HG03521 (cell line): ENCODE results near the gene PDXK.
"Not testable (repeated sequence)": the region's sequence is repeated elsewhere in the genome, so short reads cannot be mapped to it uniquely, and the experiment has no call there.

Experiments
- ATAC-seq: cut with Tn5 transposase; IDR thresholded peaks from one replicate; pipeline ENCODE4 v1.9.1; 2021; ENCODE audit warnings: mild to moderate bottlenecking, moderate library complexity; ENCODE audit not compliant: unreplicated experiment

The PDXK gene

GRCh38 chr21:43718872-43719747 lies at the start of gene PDXK:
Gene PDXK (plus strand): TSS chr21:43719129. CDS start chr21:43719295, 166 bp downstream.
- peak; percentile 68 for ATAC-seq

GRCh38 chr21:43669828-43670605 lies 48.9 kb upstream of the PDXK start:
- ATAC-seq, result no peak

DNA sequence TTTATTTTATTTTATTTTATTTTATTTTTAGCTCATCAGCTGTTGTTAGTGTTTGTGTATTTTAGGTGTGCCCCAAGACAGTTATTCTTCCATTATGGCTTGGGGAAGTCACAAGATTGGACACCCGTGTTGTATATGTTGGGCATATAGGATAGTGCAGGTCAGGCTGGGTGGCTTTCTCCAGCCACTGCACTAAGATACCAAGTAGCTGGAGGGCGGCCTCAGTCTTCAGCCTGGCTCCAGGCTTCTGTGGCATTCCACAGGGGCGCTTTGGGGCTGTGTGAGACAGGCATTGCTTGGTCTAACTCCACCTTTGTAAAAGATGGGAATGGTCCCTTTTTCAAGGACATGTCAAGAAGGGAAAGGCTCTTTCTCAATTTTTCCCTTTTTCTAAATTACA lies 43.1 kb upstream of the PDXK start:
- ATAC-seq, result no peak

DNA sequence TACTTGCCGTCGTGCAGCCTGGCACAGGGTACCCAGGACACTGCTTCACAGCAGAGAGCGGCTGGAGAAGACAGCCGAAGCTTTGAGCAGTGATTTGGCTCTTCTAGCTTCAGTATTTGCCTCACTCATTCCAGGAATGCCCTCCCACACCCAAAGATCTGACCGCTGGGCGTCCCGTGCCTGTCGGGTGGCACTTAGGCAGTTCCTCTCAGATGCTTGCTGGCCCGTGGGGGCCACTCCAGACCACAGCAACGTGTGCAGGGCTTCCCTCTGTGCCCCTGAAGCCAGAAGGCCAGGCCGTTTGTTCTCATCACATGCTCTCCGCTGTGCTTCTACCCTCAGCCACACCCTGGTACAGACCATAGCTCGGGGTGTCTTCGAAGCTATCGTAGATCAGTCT lies 42.5 kb upstream of the PDXK start:
- ATAC-seq, result no peak

GRCh38 chr21:43679951-43680350 lies 39.0 kb upstream of the PDXK start:
- no peak for ATAC-seq

DNA sequence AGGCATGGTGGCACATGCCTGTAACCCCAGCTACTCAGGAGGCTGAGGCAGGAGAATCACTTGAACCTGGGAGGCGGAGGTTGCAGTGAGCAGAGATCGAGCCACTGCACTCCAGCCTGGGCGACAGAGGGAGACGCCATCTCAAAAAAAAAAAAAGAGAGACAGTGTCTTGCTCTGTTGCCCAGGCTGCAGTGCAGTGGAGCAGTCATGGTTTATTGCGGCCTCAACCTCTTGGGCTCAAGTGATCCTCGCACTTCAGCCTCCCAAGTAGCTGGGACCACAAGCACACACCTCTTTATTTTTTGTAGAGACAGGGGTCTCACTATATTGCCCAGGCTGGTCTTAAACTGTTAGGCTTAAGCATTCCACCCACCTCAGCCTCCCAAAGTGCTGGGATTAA lies 38.5 kb upstream of the PDXK start:
- not testable (repeated sequence) for ATAC-seq

GRCh38 chr21:43681650-43682049 lies 37.3 kb upstream of the PDXK start:
- ATAC-seq, result no peak

- no peak for ATAC-seq
Observed at GRCh38 chr21:43684424-43684823, 34.5 kb upstream of the PDXK start.

GRCh38 chr21:43686811-43687565 lies 31.9 kb upstream of the PDXK start:
- no peak for ATAC-seq

- ATAC-seq, result no peak
Observed at GRCh38 chr21:43687566-43688399, 31.1 kb upstream of the PDXK start.

DNA sequence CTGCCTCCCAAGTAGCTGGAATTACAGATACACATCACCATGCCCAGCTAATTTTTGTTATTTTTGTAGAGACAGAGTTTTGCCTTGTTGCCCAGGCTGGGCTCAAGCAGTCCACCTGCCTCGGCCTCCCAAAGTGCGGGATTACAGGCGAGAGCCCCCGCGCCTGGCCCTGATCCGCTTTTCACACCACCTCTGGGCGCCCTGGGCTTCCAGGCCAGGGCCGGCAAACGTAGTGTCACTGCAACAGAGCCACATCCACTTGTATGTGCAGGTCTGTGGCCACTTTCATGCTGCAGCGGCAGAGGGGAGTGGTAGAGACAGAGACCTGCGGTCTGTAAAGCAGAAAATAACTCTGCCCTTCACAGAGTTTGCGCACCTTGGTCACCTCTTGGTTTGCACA lies 30.0 kb upstream of the PDXK start:
- no peak for ATAC-seq

DNA sequence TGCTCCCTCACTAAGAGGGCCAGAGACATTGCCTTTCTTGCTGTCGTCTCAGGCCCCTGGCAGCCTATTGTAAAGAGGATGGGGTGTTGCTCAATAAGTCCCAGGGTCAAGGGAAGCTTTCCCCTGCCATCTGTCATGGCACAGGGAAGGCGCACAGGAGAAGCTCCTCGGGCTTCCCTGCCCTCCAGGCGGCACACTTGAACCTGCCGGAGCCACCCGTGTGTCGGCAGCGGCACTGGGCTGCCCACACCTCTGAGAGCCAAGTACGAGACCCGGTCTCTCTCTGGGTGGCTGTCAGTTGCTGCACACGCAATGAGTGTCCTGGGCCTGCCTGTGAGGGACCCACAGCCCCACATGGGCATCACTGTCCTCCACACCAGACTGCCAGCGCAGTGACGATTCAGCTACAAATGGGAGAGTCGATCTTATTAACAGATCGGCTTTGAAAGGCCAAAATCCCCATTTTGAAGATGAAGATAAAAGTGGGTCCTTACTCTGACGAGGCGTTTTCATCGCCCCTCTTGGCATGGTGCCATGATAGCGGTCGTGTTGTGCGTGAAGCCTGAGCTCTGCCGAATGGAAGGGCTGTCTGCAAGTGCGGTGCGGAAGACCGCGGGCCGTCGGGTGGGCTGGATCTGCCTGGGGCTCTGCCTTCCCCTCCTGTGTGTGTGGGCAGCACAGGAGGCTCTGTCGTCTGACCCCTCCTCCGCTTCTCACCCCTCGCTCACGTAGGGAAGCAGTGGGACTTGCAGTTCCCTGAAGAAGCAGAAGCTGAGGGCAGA lies 29.2 kb upstream of the PDXK start:
- no peak for ATAC-seq

GRCh38 chr21:43690346-43690745 lies 28.6 kb upstream of the PDXK start:
- no peak for ATAC-seq

DNA sequence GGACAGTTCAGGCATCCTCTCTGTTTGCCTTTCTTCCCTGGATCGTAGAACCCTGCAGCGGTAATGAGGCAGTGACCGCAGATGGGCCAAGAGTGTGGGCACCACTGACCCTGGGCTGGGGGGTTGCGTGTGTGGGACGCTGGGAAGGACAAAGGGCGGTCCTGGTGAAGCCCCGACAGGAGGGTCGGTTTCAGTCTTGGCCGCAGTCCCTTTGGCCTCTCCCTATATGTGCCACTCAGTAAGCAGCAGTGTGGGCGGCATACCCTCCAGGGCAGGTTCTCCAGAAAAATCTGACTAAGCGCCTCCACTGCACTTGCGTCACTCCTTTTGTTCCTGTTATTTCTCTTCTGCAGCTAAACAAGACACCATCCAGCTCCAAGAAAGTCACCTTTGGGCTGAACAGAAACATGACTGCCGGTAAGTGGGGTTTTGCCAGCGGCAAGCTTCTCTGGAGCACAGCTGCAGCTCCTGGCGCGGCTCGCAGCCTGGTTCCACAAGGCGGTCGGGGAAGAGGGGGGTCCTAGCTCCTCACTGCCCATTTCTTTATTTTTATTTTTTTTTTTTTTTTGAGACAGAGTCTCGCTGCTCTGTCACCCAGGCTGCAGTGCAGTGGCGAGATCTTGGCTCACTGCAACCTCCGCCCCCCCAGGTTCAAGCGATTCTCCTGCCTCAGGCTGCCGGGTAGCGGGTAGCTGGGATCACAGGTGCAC lies 27.7 kb upstream of the PDXK start:
- no peak for ATAC-seq

DNA sequence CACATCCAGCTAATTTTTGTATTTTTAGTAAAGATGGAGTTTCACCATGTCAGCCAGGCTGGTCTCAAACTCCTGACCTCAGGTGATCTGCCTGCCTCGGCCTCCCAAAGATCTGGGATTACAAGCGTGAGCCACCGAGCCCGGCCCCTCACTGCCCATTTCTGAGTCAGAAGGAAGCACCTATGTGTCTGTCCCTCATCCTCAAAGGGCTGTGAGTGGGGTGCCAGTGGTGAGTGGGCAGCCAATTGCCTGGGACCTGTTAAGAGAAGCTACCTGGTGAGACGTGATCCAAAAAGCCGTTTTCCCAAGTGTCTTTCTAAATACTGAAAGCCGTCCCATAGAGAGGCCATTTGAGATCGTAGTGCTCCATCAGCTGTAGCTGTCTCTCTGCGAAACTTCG lies 27.1 kb upstream of the PDXK start:
- ATAC-seq, result no peak

DNA sequence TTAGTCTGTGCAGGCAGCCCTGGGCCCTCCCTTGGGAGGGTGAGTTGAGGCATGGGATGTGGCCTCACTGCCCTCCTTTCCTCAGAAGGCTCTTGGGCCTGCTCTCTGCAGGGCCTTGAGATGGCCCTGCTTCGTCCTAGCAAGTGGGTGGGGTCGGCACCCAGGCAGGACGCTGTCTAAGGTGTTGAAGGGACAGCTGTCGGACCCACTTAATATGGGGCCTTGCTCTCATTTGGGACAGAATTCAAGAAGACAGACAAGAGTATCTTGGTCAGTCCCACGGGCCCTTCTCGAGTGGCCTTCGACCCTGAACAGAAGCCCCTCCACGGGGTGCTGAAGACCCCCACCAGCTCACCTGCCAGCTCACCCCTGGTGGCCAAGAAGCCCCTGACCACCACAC lies 26.0 kb upstream of the PDXK start:
- no peak for ATAC-seq

DNA sequence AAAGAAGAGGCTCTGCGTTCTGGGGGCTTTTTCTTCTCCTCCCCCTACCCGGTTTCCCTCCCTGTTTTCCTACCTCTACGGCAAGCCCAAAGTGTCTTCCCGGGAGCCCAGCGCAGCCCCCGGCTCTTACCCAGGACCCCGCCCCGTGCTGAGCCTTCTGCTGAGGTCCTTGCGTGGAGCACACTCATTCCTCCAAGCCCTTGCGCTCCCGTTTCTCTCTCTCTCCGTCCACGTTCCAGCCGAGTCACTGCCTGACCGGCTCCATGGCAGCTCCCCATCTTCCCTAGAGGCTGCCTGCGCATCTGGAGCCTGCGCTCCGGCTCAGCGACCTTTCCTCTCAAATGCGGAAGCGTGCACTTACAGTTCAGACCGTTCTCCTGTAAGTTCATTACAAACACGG lies 24.9 kb upstream of the PDXK start:
- no peak for ATAC-seq

GRCh38 chr21:43694437-43695079 lies 24.4 kb upstream of the PDXK start:
- ATAC-seq, result no peak

GRCh38 chr21:43696214-43696613 lies 22.7 kb upstream of the PDXK start:
- ATAC-seq, result no peak
